Left lobe of liver (tissue), 2 donors: Measurements from ENCODE around the gene SLC25A15. TPM values are rescaled to one million over a fixed set of nuclear protein-coding genes. Genes with fewer than 3 reads are reported as not detected.
"Not testable (repeated sequence)": the region's sequence is repeated elsewhere in the genome, so short reads cannot be mapped to it uniquely, and the experiment has no call there.

ENCODE experiments used
- ATAC-seq: fragments of 200-7000 bp; cut with Tn5 transposase; one replicate; pipeline ENCODE4 v1.9.1; 2020; ENCODE audit warnings: mild to moderate bottlenecking, moderate library complexity
- DNase-seq: peaks from one replicate; pipeline ENCODE4 v3.0.0-alpha.2; 2020; ENCODE audit warnings: low spot score
- total RNA-seq: library from RNA; stranded (reverse); gene quantifications from one replicate; pipeline ENCODE4 v1.2.1, GENCODE V29; 2021
- donor health status: DM: no; HTN: no; CAD: no; lungs with moderate emphysema.
- donor health status: DM: no; HTN: yes; CAD: no.

The SLC25A15 gene
- total RNA-seq, 1 donor from 2014 or later, result 141 TPM

DNA sequence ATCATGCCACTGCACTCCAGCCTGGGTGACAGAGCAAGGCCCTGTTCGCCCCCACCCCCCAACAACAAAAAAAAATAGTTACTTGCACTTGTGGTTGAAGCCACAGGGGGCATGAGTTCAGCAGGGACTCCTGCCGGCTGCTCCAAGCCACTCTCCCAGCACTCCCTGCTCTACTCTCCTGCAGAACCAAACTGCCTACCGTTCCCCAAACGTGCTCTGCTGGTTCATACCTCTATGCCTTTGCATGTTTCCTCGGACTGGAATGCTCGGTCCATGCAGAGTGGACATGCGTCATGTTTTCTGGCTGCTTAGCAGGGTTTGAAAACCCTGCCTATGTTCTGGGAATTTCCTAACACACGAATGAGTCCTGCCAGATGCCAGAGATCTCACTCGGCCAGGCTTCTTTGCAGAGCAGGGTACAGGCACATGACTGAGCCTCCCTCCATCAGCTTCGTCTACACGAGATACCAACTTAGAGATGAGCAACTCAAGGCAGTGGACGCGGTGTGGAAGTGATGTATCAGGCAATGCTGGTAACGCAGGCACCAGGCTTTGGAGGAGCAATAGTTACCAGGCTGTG, 8.5 kb upstream of the SLC25A15 start:
- DNase-seq, result no peak
- peak; percentile 59 for ATAC-seq

DNA sequence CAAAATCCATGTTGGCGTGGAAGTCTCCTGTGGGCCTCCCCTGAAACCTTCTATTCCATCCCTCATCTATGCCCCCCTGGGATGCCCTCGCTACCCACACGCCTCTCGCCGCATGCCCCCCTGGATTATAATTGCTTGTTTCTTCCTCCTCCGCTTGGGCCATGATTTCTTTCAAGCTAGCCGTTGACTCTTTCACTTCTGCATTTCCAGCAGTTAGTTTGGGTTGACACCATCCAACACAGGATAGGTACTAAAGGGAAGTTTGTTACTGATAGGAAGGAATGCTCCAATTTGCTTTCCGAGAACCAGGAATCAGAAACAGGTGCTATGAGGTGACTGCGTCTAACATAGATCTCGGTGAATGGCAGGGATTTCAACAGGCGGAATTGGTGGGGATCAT, 7.7 kb upstream of the SLC25A15 start:
- ATAC-seq, result no peak

DNA sequence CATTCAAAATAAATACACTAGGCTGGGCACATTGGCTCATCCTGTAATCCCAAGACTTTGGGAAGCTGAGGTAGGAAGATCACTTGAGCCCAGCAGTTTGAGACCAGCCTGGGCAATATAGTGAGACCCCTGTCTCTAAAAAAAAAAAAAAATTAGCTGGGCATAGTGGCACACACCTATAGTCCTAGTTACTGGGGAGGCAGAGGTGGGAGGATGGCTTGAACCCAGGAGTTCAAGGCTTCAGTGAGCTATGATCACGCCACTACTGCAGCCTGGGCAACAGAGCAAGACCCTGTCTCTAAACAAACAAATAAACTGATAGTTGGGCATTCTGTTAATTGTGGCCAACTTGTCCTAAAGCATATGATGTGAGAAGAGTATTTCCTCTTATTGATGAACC, 6.4 kb upstream of the SLC25A15 start:
- ATAC-seq, DNase-seq: not testable (repeated sequence)

More for the DNA sequence above, 7.7 kb upstream of the SLC25A15 start:
- DNase-seq, result no peak

DNA sequence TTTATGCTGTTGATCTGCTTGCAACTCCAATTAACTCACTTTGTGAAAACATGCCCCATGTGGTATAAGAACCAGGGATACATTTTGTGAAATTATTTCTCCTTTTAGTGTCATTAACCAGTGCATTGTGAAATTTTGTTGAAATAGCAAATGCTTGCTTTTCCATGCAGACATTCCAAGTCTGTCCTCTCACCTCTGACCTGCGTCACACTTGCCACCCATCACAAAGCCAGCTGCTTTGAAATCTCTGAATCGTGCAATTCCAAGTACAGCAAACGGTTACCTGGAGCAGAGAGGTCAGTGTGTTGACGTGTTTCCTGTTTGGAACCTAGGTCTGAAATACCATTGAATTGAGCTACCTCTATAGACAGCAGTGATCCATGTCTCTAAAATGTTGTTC, 4.9 kb upstream of the SLC25A15 start:
- ATAC-seq, result peak; percentile 50
- DNase-seq, result peak; percentile 88

DNA sequence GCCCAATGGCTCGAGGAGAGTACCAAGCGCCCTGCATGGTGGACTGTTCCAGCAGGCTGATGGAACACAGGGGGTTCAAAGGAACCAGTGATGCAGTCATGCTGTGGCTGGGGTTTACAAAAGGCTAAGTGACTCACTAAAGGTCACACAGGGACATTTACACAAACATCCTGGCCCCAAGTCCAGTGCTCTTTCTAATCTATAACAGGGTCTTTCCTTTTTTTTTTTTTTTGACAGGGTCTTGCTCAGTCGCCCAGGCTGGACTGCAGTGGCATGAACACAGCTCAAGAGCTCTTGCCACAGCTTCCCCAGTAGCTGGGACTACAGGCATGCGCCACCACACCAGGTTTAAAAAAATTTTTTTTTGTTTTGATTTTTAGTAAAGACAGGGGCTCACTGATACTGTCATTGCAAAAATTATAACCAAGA, 2.8 kb upstream of the SLC25A15 start:
- peak; percentile 20 for ATAC-seq

DNA sequence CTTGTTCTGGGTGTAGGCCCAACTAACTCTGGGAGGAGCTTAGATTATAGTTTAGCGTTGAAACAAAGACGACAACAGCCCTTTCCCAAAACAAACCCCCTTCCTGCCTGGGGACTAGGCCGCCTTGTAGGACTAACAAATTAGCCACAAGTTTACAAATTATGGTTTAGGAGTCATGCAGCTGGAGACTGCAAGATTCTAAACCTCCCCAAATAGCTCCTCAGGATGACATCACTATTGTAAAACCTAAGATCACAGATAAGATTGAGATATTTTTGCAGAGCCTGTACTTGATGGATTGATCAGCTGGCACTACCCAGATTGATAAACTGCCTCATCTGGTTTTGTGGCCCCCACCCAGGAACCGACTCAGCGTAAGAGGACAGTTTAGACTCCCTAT, 2.3 kb upstream of the SLC25A15 start:
- DNase-seq (no peak), ATAC-seq (no peak)

More for the DNA sequence above, 2.8 kb upstream of the SLC25A15 start:
- DNase-seq, result no peak

DNA sequence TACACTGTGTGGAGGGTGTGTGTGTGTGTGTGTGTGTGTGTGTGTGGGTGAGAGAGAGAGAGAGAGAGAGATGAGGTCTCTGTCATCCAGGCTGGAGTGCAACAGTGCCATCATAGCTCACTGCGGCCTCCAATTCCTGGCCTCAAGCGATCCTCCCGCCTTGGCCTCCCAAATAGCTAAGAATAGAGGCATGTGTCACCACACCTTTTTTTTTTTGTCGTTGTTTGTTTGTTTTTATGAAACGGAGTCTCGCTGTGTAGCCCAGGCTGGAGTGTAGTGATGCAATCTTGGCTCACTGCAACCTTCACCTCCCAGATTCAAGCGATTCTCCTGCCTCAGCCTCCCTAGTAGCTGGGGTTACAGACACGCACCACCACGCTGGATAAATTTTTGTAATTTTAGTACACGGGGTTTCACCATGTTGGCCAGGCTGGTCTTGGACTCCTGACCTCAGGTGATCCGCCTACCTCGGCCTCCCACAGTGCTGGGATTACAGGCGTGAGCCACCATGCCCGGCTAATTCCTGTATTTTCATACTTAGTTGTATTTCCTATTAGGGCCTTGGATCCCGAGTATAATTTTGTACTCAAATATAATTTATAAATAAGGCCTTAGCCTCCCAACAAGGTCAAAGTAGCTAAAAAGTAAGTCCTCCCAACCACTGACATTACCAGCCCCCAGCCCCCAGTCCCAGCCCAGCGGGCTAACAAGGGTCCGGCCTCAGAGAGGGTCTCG, 704 bp upstream of the SLC25A15 start:
- not testable (repeated sequence) for DNase-seq
- ATAC-seq, result peak; percentile 3

DNA sequence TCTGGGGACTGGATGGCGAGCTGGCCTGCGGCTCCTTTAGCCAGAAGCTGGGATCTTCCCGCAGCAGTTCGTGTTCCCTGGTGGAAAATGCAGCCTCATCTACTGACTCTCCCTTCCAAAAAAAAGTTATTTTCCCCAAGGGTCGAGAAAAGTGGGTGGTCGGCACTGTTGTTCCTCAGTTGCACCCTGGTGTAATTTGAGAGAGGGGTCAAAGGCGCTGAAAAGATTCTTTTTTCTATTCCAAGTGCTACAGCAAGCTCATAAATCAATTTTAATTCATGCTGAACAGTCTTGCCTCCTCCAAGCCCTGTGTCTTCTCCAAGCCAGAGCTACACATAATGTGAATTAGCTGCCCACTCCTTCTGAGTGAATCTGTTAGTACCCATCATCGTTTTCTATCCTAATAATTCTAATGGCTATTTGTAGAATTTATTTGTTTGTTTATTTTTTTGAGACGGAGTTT, 774 bp downstream of the SLC25A15 start:
- no peak for DNase-seq
- no peak for ATAC-seq

DNA sequence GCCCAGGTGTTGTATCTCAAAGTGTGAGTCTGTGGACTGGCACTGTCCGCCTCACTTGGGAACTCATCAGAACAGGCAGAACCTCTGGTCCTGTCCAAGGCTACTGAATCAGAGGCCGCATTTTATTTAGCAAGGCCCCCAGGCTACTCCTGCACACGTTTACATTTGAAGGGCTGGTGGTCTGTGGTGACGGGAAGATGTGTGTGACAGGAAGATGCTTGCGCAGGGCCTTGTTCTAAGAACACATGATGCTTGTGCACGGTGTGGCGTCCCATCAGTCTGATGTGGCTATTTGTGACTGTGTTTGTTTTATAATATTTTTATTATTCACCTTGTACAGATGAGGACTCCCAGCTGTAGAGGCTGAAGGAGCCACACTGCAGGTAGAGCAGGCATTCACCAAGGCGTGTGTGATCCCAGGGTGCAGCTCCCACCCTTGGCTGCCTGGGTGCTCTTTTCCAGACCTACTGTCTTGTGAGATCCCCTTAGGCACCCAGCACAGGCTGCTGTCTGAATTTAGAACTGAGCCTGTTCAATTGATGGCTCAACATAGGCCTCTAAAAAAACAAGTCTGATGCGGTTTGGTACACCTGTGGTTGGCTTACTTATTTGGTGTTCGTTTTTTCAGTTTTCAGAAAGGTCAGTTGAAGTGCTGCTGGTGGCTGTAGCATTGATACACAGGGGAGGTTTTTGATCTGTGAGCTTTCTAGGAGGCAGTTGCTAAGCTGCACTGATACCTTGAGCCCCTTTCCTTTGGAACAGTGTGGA, 3.1 kb downstream of the SLC25A15 start:
- ATAC-seq, result no peak

DNA sequence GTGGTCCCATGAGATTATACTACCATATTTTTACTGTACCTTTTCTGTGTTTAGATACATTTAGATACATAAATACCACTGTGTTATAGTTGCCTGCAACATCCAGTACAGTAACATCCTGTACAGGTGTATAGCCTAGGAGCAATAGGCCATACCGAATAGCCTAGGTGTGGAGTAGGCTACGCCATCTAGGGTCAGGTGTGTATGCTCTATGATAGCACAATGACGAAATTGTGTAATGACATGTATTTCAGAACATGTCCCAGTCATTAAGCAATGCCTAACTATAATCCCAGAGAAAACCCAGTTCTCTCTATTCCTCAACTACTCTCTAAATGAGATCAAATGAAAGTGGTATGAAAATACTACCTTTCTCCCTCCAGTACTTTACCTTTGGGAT, 3.9 kb downstream of the SLC25A15 start:
- peak; percentile 16 for ATAC-seq
- no peak for DNase-seq

More for the DNA sequence above, 3.1 kb downstream of the SLC25A15 start:
- no peak for DNase-seq

DNA sequence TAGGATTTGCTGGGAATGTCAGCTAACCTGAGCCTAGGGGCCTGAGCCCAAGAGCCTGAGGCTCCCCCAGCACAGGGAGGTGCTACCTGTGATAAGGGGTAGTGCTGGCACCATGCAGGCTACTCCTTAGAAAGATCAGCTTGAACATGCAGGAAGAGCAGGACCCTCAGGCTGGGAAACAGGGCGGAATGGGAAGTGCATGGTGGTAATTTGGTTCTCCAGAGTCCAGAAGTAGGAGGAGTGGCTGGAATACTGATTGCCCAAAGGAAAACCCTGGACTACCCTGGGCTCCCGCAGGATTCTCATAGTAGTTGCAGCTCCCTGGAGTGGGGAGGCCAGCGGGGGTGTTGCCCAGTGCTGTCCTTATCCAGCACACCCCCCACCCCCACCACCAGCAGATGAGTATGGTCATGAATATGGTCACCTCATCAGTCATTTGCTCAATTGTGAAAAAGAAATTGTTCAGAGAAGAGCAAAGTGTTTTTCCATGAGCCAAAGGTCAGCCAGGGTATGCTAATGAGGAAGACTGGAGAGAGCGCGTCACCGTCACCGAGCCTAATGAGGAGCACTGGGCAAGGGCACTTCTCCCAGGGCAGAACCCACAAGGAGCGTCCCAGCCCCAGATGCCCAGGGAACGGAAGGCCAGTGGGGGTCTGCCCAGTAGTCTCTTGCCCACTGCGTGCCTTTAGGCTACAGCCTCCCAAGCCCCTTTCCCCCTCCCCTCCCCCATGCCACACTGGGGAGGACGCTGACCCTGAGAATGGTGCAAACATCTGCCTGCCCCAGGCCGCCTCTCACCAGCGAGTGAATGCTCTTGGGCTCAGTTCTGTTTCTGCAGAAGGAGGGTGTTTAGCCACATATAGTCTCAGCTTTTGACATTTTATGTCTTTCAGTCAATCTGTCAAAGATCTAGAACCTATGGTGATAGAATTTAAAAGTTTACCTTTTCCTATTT, 5.3 kb downstream of the SLC25A15 start:
- DNase-seq (peak; percentile 84), ATAC-seq (peak; percentile 63)

DNA sequence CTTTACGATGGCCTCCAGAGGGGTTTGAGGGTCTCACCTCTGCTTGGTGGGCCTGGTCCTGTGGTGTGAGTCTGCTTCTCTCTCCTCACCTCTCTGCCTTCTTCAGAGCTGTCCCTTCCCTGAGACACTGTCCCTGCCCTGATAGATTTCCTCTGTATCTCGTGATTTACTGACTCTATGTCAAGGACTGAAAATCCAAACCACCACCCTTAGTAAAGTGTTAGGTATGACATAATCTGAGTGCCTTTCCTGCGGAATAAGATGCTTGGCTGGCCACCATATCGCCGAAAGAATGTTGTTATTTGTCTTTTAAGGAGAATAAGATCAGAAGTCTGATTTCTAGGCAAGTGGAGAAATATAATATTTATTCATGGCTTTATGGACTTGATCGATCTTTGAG, 7.2 kb downstream of the SLC25A15 start:
- DNase-seq (no peak), ATAC-seq (no peak)

DNA sequence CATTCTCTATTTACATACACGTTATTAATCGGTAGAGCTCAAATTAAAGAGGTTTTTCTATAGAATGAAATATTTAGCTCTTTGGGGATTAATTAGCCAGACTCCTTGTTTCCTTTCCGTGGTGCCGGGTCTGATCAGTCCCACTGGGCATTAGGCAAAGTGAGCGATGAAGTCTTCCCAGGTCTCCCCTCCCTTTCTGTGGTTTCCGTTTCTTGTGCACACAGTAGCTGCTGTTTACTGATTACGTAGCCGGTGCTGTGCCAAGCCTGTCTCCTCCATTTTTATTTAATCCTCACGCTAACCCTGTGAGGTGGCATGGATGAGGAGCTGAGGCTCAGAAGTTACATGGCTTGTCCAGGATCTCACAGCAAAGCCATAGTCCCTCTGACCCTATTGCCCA, 9.0 kb downstream of the SLC25A15 start:
- DNase-seq (peak; percentile 68), ATAC-seq (peak; percentile 23)

DNA sequence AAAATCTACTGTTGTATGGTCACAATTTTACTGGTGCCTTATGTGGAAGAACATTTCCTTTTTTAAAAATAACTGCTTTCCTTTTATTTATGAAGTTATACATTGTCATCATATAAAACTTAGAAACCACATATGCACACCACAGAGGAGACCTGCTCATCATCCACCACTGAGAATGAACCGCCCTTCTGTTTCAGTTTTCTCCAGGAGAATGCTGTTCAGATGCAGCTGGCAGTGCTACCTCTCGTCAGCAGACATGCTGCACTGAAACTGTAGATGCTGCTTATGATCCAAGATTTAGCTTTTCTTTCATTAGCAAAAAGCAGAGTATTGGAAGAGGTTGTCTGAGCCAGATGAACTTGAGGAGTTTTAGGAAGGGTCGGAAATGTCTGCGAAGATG, 10.1 kb downstream of the SLC25A15 start:
- DNase-seq (no peak), ATAC-seq (no peak)

DNA sequence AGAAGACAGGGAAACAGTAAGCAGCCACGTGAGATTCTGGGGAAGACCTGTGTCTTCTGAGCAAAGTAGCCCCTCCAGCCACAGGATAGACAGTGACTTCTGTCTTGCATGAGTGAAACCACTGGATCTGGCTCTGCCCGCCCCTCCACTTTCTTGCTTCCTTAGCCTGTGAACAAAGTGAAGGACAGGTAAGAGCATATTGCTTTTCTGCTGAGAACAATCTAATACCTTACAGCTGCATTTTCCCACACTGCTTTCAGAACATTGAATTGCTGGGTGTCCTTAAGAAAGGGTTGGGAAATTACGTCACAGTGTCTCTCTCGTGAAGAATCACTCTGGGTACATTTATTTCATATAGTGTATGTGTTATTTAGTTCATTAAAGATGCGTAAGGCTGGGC, 11.1 kb downstream of the SLC25A15 start:
- no peak for ATAC-seq

DNA sequence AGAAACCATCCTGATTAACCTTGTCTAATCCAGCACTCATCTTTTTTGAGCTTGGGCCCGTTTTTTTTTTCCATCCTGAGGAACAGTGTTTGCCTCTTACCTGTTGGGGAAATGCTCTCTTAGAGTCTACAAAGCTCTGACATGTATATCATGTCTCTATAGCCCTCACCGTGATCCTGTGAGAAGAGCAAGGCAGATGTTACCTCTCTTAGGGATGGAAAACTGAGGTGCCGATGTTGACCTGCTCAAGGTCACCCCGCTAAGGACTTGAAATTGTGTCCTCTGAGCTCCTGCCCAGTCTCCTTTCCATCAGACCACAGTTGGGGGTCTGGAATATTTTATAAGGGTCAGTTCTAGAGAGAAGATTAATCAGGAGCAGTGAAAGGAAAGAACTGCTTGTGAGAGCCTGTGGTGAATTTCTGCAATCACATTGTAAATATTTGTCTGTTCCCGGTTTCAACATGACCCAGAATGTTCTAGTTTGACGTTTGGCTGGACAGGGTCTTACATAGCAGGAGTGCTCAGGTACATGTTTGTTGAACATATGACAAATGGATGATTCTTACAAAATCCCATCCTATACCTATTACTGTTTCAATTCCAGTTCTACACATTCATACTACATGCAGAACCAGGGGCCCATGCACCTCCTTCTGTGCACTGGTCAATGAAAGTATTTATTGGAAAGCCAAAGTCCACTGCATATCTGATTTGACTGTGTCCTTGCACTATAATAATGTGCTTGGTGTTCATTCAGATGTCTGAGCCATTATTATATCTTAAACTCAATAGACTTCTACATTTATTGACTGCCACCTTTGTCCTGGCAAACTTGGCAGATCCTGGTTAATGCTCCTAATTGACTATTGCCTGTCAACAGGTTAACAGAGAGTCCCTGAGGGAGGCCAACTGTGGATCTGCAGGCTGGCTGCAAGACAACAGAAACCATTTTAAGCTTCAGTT, 12.1 kb downstream of the SLC25A15 start:
- DNase-seq, result peak; percentile 72
- ATAC-seq, result peak; percentile 59

More for the DNA sequence above, 11.1 kb downstream of the SLC25A15 start:
- no peak for DNase-seq

DNA sequence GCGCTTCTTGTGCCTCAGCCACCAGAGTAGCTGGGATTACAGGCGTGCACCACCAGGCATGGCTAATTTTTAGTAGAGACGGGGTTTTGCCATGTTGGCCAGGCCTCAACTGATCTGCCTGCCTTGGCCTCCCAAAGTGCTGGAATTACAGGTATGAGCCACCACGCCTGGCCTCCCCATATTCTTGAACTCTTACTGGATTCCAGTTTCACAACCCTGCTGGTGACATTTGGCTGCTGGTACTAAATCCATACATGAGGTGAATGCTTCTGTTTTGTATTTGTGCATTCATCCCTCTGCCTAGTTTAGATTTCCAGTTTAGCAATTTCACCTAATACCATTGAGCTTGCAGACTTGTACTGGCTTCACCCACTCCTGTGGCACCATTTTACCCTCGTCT, 13.9 kb downstream of the SLC25A15 start:
- DNase-seq (no peak), ATAC-seq (no peak)

DNA sequence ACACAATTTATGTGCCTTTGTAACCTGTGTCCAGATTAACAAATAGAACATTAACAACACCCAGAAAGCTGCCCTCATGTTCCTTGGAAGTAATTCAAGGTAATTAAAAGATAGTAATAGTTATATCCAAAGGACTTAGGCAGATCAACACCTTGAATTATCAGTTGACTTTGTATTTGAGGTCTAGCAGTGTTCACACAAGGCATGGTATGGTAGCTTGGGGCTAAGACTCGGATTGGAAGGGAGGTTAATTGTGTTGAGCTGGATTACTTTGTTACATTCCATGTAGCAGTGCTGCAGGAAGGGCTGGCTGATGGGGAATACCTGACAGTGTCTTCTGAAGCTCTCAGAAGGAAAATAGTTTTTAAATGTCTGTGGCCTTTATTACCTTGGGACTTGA, 16.8 kb downstream of the SLC25A15 start:
- DNase-seq, result no peak
- ATAC-seq, result no peak

DNA sequence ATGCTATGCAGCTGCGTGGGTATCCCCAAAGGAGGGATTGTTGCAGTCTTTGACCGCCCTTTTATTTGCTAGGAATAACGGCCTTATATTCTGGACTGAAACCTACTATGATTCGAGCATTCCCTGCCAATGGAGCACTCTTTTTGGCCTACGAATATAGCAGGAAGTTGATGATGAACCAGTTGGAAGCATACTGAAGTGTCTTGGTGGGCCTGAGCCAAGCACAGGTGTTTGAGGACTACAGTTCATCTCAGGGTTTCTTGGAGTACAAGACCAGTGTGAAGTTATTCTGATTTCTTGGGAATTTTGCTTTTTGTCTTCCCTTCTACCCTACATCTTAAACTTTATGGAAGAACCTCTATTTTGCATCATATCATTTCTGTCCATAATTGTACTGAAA, 20.1 kb downstream of the SLC25A15 start:
- ATAC-seq, result no peak
- DNase-seq, result no peak
